GM19043 (cell line): ENCODE data around the gene CIITA.
"Not testable (repeated sequence)": the region's sequence is repeated elsewhere in the genome, so short reads cannot be mapped to it uniquely, and the experiment has no call there.

Source experiments
- ATAC-seq: cut with Tn5 transposase; IDR thresholded peaks from one replicate; pipeline ENCODE4 v1.9.1; 2021; ENCODE audit warnings: low read depth; ENCODE audit not compliant: unreplicated experiment

CIITA gene

GRCh38 chr16:10934325-10935107 is 57.5 kb downstream of the CIITA start:
- no peak for ATAC-seq

- no peak for ATAC-seq
These were observed 58.4 kb downstream of the CIITA start for GRCh38 chr16:10935226-10935915.

GRCh38 chr16:10936272-10936984 is 59.4 kb downstream of the CIITA start:
- ATAC-seq: no peak

GRCh38 chr16:10937068-10937859 is 60.3 kb downstream of the CIITA start:
- no peak for ATAC-seq

GRCh38 chr16:10938321-10938720 is 61.3 kb downstream of the CIITA start:
- no peak for ATAC-seq

- no peak for ATAC-seq
These were observed 62.0 kb downstream of the CIITA start for GRCh38 chr16:10938796-10939648.

GRCh38 chr16:10939649-10940234 is 62.7 kb downstream of the CIITA start:
- ATAC-seq: no peak

- no peak for ATAC-seq
These were observed 63.6 kb downstream of the CIITA start for GRCh38 chr16:10940501-10941079.

GRCh38 chr16:10941127-10941933 is 64.3 kb downstream of the CIITA start:
- ATAC-seq: no peak

GRCh38 chr16:10941935-10942351 is 64.9 kb downstream of the CIITA start:
- not testable (repeated sequence) for ATAC-seq

GRCh38 chr16:10942352-10943063 is 65.5 kb downstream of the CIITA start, which contains the start of gene DEXI:
Gene DEXI (minus strand): TSS chr16:10942468. CDS start chr16:10942005, 463 bp downstream.
- peak; percentile 60 for ATAC-seq

- ATAC-seq: no peak
These were observed 66.0 kb downstream of the CIITA start for GRCh38 chr16:10943064-10943353.

GRCh38 chr16:10944249-10945064 is 67.5 kb downstream of the CIITA start, which contains the start of gene CLEC16A:
Gene CLEC16A (plus strand): TSS chr16:10944564. CDS start chr16:10944718, 154 bp downstream.
- peak; percentile 69 for ATAC-seq

GRCh38 chr16:10945065-10945787 is 68.2 kb downstream of the CIITA start:
- no peak for ATAC-seq

GRCh38 chr16:10946308-10946707 is 69.3 kb downstream of the CIITA start:
- no peak for ATAC-seq

GRCh38 chr16:10947211-10947787 is 70.3 kb downstream of the CIITA start:
- no peak for ATAC-seq
